NCI-H2196 treated with DMSO at 0.1 percent for 48 hours (cell line): ENCODE data around the gene ZBED2.

Experiments used
- DNase-seq: peaks from one replicate; lab custom pipeline; 2025; ENCODE audit not compliant: unreplicated experiment; lab: John Stamatoyannopoulos, UW

Gene ZBED2

GRCh38 chr3:111604119-111604518 is 9.0 kb upstream of the ZBED2 start:
- DNase-seq = no peak

- DNase-seq = no peak
These were observed 8.5 kb upstream of the ZBED2 start for GRCh38 chr3:111603679-111604078.

GRCh38 chr3:111601810-111602209 is 6.7 kb upstream of the ZBED2 start:
- DNase-seq = no peak

- no peak for DNase-seq
These were observed 3.4 kb upstream of the ZBED2 start for GRCh38 chr3:111598552-111598951.

GRCh38 chr3:111598139-111598538 is 3.0 kb upstream of the ZBED2 start:
- no peak for DNase-seq

GRCh38 chr3:111596328-111596727 is 1.2 kb upstream of the ZBED2 start:
- DNase-seq = no peak

- DNase-seq = no peak
These were observed 365 bp downstream of the ZBED2 start for GRCh38 chr3:111594781-111595180.

- DNase-seq = no peak
These were observed 941 bp downstream of the ZBED2 start for GRCh38 chr3:111594205-111594604.

GRCh38 chr3:111593666-111594065 is 1.5 kb downstream of the ZBED2 start:
- DNase-seq = no peak

GRCh38 chr3:111592936-111593335 is 2.2 kb downstream of the ZBED2 start:
- DNase-seq = no peak

GRCh38 chr3:111592143-111592542 is 3.0 kb downstream of the ZBED2 start:
- no peak for DNase-seq

GRCh38 chr3:111591555-111591954 is 3.6 kb downstream of the ZBED2 start:
- DNase-seq = no peak

GRCh38 chr3:111590143-111590491 is 5.0 kb downstream of the ZBED2 start:
- no peak for DNase-seq

GRCh38 chr3:111589303-111590142 is 5.6 kb downstream of the ZBED2 start:
- no peak for DNase-seq

- DNase-seq = no peak
These were observed 6.6 kb downstream of the ZBED2 start for GRCh38 chr3:111588527-111588926.

GRCh38 chr3:111585217-111585616 is 9.9 kb downstream of the ZBED2 start:
- DNase-seq = no peak

GRCh38 chr3:111584744-111585143 is 10.4 kb downstream of the ZBED2 start:
- DNase-seq = no peak

- DNase-seq = no peak
These were observed 13.0 kb downstream of the ZBED2 start for GRCh38 chr3:111582120-111582474.

- DNase-seq = no peak
These were observed 13.6 kb downstream of the ZBED2 start for GRCh38 chr3:111581403-111582119.

GRCh38 chr3:111579495-111579894 is 15.7 kb downstream of the ZBED2 start:
- DNase-seq = no peak

GRCh38 chr3:111578867-111579266 is 16.3 kb downstream of the ZBED2 start:
- no peak for DNase-seq

- no peak for DNase-seq
These were observed 17.1 kb downstream of the ZBED2 start for GRCh38 chr3:111577798-111578685.
